ENCODE measurements around the gene ZCCHC2.

Gene ZCCHC2

DNA sequence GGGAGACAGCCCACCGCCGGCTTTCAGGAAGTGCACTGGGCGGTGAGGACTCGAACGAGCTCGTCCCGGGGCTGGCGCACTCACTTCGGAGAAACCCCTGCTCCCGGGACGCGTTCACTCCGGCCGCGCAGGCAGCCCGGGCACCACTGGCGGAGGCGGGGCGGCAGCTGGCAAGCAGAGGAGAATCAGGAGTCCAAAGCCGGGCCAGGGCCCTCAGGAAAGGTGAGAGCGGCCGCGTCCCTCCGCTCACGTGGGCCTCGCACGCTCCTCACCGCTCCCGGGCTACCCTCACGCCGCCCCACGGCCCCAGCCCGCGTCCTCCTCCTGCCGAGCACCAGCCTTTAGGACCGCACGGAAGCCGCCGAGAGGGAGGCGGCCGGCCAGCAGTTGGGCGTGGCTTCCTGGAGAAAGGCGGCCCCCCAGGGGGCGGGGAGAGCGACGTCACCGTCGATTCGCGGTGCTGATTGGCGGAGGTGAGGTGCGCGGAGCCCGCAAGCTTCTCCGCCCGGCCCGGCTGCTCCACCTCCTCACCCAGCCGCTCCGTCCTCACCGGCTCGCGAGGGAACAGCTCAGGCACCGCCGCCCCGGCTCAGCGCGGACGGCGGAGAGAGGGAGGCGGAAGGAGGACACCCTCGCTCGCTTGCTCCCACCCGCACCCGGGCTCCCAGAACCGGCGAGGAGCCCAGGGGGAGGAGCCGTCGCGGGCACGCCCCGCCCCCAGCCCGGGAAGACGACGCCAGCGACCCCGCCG is at the start of gene ZCCHC2:
ZCCHC2 (plus strand) TSS at position 522 of the 751 bp plus-strand sequence. CDS start 400 bp downstream, outside the sequence.
- DNase-seq: peak; percentile 95 to 99

DNA sequence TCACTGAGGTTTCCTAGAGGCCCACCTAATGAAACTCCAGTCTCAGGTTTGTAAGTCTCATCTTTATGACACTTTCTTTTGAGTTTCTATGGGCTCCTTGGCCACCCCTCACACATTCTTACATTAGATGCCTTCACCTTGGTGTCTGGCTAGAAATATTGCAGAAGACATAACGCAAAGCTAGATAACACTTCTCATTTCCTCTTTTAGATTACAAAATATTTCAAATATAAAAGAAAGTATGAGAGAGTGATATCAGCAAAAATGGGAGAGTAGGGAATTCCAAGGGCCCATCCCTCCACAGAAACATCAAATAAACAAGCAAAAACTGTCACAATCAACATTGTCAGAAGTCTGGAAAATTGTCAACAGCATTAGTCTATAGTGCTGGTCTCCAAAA is 43.3 kb upstream of the ZCCHC2 start:
- DNase-seq: no peak

DNA sequence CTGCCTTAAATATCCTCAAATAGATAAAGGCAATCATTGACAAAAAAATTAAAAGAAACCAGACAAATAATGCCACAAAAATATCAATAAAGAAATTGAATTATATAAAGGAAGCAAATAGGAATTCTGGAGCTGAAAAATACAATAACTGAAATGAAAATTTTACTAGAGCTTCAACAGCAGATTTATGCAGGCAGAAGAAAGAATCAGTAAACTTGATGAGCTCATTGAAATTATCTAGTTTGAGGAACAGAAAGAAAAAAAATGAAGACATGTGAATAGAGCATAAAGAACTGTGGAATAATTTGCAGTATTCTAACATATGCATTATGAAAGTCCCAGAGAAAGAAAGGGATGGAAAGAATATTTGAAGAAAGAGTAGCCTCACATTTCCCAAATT is 41.9 kb upstream of the ZCCHC2 start:
- no peak for DNase-seq

DNA sequence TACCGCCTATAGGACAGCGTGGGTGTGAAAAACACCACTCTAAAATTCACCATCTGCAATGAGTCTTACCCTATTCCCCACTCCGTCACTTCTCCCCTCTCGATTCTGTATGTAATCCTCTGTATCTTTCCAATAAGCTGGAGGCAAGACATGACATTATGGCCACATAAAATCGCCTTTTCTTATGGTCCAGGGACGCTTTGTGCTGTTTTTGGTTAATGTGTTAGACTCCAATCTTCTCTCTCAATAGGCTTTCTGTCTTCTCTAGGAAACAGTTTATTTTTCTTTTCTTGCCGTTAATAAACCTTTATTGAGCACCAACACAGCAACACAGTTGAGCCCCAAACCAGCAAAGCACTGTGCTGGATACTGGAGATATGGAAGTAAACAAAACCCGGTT is 37.9 kb upstream of the ZCCHC2 start:
- no peak for DNase-seq

DNA sequence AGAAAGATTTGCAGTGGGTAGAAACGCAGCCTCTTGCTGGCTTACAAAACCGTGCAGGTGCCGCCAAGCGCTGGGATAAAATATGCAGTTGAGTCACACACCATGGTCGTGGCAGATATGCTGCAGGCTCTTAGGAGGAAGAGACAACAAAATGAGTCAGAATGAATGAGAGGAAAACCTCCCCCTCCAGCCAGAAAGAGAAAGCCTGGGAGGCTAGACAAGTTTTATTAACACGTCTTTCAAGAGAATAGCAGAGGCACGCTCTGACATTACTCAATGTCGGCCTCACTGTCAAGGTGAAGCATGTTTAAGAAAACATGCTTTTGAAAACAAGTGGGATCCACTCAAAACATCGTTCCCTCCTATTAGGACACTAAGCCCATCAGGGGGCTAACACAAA is 37.1 kb upstream of the ZCCHC2 start:
- peak; percentile 52 to 84 for DNase-seq

DNA sequence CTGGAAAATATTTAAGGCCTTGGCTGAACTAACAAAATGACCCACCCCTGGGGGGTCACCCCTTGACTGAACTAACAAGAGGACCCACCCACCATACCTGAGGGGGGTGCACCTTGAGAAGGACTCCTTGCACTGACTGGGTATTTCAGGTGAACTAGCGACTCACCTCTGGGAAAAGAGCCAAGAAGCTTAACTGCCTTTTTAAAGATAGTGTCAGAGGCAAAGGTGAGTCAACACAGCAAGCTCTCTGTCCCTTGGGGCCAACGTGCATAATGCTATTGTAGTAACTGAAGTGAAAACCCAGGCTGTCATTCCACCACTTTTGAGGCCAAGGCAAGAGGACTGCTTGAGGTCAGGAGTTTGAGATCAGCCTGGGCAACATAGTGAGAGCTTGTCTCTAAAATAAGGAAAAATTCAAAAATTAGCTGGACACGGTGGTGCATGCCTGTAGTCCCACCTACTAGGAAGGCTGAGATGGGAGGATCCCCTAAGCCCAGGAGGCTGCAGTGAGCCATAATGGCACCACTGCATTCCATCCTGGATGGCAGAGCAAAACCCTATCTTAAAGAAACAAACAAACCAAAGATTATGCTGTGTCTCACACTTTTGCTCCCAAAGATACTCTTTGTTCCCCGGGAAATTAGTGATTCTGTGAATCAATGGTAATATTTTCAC is 36.4 kb upstream of the ZCCHC2 start:
- peak; percentile 20 to 45 for DNase-seq

DNA sequence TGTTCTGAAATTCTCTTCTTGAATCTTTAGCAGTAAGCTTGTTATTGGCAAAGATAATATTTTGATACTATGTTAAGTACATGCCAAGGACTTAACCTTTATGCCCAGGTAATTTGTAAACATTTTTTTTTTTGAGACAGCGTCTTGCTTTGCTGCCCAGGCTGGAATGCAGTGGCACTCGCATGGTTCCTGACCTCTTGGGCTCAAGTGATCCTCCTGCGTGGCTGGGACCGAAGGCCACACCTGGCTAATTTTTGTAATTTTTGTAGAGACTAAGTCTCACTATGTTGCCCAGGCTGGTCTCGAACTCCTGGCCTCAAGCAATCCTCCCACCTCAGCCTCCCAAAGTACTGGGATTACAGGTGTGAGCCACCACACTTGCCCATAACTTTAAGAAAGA is 35.7 kb upstream of the ZCCHC2 start:
- DNase-seq: no peak

DNA sequence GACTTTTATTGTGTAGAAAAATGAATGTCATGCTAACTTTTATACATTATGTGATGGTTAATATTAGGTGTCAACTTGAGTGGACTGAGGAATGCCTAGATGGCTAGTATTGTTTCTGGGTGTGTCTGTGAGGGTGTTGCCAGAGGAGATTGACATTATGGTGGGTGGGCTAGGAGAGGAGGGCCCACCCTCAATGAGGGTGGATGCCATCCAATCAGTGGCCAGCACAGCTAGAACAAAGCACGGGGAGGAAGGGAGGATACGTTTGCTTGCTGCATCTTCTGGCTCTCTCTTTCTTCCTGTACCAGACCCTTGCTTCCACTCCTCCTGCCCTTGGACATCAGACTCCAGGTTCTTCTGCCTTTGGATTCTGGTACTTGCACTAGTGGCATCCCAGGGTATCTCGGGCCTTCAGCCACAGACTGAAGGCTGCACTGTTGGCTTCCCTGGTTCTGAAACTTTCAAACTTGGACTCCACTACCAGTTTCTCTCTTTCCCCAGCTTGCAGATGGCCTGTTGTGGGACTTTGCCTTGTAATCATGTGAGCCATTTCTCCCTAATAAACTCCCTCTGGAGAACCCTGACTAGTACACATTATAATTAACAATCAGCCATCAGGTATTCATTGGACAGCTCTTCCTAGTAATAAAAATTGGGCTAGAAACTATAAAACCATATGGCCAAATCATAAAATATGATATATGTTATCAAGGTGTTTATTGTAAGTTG is 31.7 kb upstream of the ZCCHC2 start:
- DNase-seq: no peak

DNA sequence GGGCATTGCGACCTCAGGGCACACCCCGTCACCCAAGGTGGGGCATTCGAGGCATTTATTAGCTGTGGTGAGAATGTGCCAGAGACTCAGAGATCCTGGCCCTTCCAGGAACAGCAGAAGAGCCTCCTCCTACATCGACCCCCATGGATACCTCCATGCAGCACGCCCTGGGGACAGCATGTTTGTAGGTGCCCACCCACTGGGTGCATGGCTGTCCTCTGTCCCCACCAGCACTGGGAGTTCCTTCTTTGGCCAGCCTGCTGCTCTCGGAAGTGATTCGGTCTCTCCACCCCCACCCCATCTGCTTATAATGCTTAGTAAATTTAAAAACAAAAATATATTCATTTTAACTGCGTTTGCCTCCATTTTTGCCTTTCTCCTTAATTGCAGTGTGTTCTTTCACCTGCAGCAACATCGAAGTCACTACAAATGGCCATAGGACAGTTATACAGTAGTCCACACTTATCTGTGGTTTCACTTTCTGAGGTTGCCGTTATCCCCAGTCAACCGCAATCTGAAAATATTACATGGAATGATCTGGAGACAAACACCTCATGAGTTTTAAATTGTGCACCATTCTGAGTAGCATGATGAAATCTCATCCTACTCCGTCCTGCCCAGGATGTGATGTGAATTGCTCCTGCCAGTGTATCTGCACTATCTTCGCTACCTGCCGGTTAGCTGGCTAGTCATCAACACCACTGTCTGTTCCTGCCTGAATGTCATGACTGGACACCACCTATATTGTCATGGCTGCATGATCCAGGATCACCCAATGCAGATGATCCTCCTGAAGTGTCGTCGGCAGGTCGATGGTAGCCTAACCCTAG is 29.6 kb upstream of the ZCCHC2 start:
- DNase-seq: no peak

DNA sequence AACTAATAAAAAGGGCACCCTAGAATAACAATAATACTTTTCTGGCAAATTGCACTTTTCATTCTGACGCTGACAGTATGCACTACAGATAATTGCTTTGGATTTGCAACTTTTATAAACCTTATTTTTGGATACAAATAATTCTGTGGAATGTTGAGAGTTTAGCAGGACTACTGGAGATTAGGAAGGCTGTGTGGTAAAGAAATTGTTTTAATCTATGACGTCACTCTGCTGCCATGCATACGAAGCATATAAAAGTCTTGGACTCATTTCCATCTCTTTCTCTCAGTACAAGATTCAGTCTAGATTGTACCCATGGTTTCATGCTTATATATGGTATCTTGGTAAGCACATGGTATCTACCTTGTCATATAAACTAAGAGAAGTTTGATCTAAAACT is 28.1 kb upstream of the ZCCHC2 start:
- no peak for DNase-seq

DNA sequence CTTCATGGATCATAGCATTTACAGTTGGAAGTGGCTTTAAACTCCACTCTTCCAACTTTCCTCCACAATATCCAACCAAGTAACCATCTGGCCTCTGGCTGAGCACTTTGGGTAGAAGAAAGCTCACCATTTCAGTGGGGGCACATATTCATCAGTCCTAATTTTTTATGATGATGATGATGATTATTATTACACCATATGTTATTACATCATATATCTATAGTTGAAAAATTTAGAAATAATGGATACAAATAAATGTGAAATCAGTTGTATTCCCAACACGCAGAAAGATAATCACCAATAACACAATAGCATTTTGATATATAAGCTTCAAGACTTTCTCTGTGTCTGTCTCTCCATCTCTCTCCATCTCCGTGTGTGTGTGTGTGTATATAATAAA is 26.6 kb upstream of the ZCCHC2 start:
- no peak for DNase-seq

DNA sequence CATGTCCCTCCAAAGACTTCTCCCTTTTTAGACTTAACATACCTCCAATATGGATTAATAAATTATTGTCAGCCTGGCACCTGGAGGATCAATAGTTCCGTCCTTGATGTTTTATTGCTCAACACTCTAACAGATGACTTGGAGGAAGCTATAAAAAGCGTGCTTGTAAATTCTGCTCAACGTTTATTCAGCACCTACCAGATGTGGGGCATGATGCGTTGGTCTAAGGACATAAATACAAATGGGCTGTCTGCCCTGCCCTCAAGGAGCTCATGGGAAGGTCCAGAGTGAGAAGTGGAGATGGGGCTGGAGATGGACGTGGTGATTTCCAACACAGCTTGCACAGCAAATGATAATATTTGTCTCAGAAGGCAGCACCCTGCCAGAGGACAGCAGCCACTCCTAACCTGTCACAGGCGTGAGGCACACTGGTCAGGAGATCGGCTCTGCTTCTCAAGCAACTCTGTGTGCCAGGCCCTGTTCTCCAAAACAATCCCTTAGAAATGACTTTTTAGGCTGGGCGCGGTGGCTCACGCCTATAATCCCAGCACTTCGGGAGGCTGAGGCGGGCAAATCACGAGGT is 25.5 kb upstream of the ZCCHC2 start:
- no peak for DNase-seq

DNA sequence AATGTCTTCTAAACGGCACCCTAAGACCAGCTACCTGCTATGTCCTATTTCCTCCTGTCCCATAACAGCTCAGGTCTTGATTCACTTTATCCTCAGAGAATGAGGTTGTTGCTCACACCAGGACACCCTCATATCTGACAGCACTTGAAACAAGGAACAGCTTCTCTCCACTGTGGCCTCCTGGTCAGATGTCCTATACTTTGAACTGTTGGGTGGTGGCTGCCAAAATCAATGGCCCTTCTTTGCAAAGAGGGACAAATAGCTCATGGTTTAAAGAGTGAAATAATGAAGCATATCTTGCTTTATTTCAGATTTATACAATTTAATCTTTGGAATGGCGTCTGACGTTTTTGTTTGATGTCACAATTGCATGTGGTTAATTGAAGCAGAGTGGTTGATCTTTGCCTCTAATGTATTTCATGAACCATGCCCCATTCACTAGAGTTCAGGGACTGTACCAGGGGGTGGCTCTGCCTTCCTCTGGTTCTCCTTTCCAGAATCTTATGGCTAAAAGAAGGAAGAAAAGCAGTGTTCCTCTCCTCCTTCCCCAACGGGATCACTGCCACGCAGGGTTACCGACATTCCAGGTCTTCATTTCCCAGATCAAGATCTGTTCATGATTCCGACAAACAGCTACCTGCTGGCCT is 24.1 kb upstream of the ZCCHC2 start:
- DNase-seq: no peak

DNA sequence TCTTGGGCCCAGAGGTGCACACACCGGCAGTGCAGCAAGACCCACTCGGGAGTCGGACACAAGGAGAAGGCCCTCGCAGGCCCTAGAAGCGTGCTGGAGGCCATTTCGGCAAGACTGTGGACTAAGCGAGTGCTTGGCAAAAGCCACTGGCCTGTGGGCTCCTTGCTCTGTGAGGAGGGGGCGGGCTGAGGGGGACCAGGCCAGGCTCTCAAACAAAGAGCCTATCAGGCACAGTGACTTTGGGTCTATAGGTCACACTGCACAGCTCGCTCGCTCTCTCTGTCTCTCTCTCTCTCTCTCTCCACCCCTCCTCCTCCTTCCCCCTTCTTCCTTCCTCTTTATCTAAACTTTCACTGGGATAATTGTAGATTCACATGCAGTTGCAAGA is 23.6 kb upstream of the ZCCHC2 start:
- no peak for DNase-seq

DNA sequence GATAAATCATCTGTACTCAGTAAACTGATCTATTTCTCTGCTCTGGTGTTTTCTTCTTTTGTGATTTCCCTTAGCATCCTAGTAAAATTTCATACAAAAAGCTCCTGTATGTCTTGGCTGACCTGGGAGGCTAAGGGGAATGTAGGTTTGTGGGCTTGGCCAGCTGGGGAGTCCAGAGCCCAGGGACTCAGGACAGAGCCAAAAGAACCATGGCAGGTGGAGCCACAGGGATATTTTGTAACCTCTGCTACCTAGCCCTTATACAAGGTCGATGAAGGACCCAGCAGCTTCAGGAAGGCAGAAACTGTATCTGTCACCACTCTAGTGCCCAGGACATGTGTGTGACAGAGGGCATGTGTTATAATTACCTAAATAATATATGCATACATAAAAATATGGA is 22.7 kb upstream of the ZCCHC2 start:
- no peak for DNase-seq

DNA sequence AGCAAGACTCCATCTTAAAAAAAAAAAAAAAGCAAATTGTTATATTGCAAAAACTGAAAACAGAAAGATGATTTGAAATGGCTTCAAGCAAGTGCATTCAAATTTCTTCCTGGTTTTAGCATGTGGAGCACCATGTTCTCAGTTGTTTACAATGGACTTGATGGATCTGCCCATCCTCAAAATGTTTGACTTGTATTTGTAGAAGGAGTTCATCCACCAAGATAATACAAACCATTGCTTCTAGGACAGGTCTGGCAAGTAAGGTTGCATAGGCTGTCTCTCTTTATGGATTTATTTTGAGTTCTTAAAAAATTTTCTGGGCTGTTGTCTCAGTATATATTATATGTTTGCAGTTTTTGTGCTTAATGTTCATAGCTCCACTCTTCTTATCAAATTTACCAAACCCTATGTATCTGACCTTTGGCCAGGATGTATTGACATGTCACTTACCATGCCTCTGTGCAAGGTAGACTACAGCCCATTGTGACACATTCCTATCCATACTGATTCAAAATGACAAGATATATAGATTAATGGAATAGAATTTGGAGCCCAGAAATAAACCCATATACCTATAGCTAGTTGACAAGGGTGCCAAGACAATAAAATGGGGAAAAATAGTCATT is 21.7 kb upstream of the ZCCHC2 start:
- DNase-seq: no peak

DNA sequence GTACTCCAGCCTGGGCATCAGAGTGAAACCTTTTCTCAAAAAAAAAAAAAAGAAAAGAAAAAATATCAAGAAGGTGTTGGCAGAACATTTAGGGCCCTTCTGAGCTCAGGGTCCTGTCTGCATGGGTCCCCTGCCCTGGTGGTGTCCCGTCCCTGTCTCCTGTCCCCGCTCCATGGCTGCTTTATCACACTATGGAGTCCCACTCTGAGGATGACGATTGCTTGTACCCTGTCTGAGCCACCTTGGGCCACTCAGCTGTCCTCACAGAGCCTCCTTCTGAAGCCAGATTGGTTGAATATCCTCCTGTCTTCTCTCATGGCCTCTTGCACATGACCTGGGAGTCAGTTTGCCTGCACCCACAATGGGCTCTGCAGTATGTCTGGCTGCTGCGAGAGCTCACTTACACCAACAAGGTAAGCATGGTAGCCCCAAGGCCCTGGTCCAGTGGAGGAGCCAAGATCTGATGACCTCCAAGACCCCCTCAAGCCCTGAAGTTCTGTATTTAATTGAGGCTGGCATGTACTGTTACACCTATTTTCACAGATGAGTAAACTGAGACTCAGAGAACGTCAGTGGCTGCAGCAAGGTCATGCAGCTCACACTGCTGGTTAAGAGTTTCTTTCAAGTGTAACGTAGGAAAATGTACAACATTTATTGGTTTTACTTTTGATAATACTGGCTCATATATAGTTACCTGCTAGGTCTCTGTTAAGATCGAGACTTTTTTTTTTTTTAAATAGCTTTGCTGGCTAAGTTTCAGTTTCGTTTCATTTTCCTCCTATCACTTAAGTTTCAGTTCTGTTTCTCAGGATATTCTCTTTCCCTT is 16.9 kb upstream of the ZCCHC2 start:
- no peak for DNase-seq

DNA sequence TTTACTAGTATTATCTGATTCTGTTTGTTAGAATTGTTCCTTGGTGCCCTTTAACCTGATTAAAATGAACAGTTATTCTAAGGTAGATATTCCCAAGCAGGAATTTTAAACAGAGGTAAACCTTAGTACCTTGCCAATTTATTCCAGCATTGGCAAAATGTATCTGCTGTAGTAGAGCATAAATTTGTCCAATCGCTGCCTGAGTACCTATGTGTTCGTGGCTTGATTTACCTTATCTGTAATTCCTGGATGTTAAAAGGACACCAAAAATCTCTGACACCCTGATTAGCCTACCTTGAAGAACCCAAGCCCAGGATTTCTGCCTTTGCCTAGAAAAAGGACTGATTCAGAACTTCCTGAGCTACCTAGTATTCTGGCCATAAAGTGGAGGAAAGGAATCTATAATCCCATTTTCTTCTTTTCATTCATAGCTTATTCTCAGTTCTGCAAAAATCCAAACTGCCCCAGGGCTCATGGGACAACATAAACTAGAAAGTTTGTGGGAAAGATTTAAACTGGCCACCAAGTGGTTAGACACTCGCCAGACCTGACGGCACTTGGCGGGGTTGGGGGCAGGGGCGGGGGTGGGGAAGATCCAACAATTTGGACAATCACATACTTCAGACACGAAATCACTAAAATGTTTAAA is 16.2 kb upstream of the ZCCHC2 start:
- DNase-seq: no peak

DNA sequence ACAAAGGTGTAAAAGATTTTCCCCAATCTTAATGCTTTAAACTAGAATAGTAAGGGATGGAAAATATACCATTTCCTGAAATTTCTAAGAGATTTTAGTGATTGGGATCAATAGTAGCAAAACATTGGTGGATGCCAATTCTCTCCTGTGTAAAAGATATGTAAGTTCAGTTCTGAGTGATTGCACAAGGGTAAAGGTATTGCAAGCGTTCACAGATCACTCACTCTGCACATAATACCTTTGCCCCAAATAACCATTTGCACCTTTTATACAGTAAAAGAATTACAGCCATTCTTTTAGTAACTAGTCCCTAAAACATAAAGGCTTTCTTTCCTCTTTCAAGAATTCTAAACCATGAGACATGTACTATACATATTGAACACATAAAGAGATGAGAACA is 13.0 kb upstream of the ZCCHC2 start:
- no peak for DNase-seq

DNA sequence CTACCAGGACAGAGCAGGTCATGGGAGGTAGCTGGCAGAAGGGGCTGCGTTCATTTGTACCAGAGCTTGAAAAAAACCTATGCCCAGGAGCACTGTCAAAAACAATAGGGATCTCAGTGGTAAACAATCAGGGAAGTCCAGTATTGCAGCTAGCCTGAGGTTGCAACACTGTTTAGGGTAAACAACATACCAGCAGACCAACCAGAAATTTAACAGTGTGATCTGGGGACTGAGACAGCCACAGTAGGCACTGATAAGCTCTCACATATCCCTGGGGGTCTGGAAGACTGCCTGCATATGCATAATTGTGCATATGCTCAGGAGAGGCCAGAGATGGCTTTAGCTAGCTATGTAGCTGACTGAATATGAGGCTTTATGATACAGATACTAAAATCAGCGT is 12.0 kb upstream of the ZCCHC2 start:
- DNase-seq: no peak
